GM11168 (cell line): ENCODE measurements around the gene TALDO1.

Experiments used
- in situ Hi-C: fragments of 300-500 bp; cut with MboI; formaldehyde crosslinking; loops from one replicate; pipeline ENCODE4 v1.12.0; 2022; ENCODE audit warnings: low sequenced_read_pairs; ENCODE audit not compliant: unreplicated experiment

TALDO1 gene

DNA sequence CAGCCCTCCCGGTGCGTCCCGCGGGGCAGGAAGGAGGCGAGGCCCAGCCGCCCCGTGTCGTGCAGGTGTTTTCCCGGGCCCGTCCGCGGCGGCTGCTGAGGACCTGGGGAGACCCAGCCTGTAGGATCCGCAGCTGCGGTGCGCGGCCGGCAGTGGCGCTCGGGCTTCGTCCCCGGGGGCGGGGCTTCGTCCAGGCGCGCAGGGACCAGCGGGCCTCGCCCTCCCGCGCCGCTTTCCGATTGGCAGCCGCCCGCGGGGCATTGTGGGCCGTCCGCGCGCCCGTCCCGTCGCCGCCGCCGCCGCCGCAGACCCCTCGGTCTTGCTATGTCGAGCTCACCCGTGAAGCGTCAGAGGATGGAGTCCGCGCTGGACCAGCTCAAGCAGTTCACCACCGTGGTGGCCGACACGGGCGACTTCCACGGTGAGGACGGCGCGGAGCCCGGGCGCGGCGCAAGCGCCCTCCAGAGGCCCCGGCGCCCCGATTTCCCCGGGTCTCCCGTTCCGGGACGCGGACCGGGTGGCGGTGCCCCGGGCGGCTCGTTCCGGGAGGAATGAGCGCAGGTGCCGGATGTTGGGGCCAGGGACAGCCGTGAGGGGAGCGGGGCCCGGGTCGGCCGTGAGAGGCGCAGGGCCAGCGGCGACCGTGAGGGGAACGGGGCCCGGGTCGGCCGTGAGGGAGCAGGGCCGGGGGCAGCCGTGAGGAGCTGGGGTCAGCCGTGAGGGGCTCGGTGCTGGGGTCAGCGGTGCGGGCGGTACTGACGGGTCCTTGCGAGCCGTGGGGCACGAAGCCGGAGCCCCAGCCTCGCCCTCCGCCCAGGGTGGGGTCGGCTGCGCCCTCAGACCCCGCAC is at the start of gene TALDO1:
TSS of gene TALDO1 (plus strand) at position 307 of the 849 bp plus-strand sequence. CDS start at position 325, 18 bp downstream.
- in situ Hi-C loops = no loop called here

DNA sequence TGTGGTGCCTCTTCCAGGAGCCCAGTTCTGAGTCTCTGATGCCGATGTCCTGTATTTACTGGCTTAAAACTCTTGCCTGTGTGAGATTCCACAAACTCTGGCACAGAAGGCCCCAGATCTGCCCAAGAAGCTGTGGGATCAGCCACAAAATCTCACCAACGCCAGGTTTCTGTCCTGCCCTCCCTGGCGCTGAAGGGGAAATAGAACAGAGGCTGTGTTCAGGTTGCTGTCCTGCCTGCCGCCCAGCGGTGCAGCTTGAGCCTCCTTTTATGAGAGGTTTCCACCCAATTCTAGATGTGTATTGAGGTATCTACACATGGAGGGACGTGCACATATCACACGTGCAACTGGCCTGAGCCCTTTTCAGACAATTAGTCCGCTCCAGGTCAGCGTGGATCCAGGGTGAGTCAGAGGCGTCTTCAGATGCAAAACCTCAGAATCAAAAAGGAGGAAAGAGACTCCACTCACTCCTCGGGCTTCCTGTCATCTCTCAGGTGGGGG is 49.4 kb upstream of the TALDO1 start:
- in situ Hi-C loops = no loop called here

DNA sequence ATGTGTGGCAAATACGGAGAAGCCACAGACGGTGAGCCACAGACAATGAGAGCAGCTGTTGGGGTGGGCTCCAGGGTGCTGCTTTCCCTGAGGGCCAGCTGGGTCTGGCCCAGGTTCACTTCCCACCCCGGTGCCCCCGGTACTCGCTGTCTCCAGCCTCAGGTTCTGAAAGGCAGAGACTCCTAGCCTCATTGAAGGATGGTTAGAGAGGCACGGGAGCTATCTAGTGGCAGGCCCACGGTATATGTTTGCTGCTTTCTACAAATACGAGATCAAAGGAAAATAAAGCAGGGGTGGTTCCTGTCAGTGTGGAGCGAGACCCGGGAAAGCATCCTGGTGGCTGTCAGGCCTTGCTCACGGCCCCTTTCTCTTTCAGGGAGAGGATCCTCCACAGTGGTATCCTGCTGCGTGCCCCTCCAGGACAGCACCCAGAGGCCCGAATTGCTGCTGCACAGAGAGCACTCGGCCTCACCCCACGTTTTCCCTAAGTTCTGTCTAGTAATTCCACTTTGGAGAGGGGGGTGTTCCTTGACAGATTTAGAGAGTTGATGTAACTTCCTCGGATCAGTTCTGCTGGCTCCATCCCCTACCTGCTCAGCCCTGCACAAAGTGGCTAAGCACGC is 48.7 kb upstream of the TALDO1 start:
- in situ Hi-C loops = no loop called here

DNA sequence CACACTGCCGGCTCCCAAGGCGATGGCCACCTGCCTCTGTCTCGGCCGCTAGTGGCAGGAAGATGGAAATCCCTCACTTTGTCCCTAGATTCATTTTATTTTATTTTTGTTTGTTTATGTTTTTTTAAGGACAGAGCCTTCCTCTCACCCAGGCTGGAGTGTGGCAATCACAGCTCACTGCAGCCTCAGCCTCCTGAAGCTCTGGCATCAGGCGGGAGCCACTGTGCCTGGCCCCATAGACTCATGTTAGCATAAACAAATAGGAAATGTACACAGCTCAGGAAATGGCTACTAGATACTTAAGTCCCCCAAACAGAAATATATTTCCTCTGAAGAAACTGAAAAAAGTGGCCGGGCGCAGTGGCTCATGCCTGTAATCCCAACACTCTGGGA is 48.2 kb upstream of the TALDO1 start:
- in situ Hi-C loops = no loop called here

DNA sequence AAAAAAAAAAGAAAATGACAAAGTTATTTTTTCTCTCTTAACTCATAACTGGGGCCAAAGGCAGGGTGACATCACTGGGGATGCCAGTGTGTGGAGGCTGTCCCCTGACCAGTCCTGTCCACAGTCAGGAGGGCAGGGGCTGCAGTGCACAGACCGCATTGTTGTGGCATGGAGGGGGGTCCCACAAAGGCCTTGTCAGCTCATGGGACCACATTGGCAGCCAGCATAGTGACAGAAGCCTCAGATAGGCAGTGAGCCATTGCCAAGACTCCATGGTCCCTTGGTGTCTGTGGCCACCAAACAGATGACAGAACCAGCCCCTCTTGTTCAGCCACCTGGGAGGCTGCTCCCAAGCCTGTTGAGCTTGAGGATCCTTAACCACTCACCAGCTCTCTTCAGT is 47.5 kb upstream of the TALDO1 start:
- in situ Hi-C loops = no loop called here

DNA sequence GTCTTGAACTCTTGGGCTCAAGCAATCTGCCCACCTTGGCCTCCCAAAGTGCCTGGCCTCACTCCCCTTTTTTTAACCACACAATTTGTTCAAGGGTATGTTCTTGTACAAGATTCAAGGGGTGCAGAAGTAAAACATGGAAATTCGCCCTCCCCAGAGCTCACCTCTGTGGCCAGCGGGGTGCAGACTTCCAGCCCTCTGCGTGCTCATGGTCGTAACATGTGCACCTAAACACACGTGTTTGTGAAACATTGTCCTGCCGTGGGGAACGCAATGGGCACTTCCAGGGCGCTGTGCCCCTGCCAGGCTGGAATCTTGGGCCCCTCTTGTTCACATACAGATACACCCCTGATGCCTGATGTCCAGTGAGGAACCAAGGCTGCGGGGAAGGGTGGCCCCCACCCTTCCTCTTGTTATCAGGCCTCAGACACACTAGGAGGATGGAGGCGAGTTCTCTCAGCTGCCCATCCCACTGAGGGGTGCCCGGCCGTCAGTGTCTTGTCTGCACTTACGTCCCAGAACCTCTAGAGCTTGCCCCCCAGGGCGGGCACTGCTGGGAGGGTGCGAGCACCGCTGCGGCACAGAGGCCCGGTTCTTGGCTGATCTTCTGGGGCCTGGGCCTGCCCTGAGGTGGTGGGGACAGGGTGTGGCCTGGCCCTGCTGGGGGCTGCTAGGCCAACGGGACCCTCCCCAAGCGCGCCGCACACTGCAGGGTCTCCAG is 45.4 kb upstream of the TALDO1 start:
- in situ Hi-C loops = no loop called here

DNA sequence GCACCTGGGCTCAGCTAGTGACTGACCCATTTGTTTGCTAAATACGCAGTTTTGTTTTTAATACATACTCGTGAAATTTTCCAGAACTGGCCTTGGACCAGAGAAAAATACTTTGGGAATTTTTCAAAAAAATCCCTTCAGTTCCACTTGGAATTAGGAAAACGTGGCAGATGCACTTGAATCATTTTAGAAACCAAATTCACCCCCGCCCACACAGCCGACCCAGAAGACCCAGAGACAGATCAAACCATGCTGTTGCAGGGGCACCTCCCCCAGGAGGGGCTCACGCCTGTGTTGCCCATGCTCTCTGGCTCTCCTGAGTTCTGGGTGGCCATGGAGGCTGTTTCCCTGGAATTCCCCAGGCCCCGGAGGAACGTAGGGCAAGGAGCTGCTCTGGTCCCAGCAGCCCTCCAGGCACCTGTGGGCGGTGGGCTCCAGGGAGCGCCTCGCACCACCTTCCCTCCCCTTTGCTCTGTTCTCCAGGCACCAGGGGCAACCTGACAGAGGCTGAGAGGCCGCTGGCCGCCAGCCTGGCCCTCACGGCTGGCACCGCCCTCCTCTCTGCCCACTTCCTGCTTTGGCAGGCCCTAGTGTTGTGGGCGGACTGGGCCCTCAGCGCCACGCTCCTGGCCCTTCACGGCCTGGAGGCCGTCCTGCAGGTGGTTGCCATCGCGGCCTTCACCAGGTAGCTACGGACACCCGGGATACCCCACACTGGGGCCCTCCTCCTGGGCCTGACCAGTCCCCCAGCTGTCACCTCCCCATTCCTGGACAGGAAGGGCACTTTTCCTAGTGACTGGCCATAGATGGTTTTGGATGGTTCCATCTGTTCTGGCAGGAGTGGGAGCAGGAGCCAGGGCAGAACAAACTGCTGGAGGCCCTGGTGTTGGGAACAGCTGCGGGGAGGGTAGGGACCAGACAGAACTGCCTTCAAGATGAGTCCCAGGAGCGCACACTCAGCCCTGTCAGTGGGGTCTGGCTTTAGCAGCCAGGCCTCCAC is 44.5 kb upstream of the TALDO1 start:
- in situ Hi-C loops = no loop called here

DNA sequence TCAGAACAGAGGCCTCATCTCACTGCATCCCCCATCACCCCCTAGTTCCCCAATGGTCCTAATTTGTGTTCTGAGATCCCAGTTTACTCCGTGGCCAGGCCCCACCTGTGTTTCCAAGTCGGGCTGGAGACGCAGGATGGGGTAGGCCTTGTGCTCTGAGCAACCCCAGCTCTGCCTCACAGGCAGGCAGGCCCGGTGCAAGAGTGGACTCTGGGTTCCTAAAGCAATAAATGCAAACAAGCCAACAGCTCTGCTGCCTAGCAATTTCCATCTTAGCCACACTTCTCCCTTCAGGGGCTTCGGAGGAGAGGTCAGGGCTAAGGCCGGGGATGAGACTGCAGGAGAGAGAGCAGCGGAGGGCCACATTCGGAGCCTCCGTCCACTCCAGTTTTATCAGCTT is 43.8 kb upstream of the TALDO1 start:
- in situ Hi-C loops = no loop called here

DNA sequence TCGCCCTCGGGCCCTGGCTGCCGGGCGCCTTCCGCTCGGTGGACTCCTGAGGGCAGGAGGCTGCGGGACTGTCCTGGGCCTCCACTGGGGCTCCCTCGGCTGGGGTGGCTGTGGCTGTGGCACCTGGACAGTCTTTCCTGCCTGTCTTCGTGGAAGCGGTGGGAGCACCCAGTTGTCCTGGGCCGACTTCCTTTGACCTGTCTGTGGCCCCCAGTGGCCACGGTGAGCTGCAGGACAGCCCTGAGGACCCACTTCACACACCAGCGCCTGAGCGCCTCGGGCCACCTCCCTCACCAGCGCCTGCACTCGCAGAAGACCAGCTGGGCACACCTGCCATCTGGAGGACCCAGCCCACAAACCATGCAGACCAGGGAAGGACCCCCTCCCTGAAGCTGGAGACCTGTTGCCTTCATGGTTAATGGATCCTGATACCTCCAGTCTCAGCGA is 43.0 kb upstream of the TALDO1 start:
- in situ Hi-C loops = no loop called here

DNA sequence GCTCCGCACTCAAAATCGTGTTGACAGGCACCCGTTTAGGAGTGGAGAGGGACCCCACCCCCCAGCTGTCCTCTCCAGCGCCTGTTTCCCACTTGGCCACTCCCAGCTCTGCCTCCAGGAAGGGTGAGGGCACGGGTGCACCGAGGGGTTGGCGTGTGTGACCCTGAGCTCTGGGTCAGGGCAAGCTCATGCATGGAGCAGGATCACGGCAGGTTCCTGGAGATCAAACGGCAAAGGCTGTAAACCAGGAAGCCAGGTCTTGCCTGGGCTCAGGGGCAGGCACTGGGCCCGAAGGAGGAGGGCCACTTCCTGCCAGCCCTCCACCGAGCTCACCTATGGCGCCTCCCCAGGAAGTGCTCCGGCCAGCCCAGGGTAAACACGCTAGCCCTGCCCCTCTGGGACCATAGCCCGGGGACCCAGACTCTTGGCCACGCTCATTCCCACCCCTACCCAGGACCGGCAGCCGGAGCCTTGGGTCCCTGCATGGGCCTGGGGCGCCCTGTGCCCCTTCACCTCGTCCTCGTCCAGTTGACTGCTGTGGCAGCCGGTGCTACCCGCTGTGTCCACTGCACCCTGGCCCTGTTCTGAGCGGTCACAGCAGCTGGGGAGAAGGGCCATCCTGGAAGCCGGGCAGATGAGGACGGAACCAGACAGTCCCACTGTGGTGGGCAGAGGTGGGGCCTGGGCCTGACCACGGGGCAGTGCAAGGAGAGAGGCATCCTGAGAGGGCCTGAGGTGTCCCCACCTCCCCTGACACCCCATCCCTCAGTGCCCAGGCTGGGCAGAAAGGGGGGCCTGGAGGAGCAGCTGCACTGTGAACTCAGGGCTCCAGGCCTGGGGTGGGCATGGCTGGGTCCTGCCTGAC is 42.3 kb upstream of the TALDO1 start:
- in situ Hi-C loops = no loop called here

DNA sequence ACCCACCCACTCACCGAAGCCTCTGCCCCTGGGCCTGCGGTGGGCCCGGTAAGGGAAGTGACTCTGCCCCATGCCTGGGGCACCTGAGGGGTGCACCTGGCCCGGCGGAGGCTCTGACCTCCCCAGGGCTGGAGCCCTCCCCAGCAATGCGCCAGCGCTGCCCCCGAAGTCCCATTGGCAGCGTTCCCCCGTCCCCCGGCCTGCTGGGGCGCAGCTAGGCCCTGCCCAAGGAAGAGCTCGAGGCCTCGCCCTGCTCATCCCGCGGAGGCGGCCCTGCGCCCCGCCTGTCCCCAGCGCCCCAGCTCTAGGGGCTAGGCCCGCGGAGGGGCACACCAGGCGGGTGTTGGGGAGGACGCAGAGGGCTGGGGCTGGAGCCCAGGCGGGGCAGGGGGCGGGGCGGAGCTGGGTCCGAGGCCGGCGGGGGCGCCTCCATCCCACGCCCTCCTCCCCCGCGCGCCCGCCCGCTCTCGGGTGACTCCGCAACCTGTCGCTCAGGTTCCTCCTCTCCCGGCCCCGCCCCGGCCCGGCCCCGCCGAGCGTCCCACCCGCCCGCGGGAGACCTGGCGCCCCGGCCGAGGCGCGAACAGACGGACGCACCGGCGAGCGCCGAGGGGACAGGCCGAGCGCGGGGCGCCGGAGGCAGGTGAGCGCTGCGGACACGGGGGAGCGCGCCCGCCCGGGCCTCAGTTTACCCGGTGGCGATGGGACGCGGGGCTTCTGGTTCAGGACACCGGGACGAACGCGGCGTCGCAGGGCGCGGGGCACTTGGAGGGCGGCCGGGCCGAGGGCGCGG is 41.4 kb upstream of the TALDO1 start, which contains the start of gene EPS8L2:
TSS of gene EPS8L2 (plus strand) at position 586 of the 793 bp plus-strand sequence. CDS start 3,177 bp downstream, outside the sequence.
- in situ Hi-C loops = no loop called here

DNA sequence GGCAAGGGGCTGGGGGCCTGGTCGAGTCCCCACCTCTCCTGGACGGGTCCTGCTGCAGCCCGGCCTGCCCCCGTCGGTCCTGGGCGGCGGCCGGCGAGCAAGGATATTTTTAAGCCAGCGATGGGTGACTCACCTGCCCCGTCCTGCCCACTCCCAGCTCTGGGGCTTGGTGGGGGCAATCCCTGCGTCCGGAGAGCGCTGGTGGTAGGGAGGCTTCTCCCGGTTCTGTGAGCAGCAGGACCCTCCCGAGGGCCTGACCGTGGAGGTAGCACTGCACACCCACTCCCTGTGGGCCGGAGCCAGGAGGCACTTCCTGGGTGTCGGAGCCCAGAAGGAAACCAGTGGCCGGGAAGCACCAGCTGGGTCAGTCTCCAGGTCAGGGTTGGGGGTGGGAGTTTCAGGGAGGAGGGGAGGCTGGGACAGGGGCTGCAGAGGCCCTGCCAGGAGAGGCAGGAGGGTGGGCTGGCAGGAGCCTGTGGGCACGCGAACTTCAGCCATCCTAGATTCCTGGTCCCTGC is 40.8 kb upstream of the TALDO1 start:
- in situ Hi-C loops = no loop called here

DNA sequence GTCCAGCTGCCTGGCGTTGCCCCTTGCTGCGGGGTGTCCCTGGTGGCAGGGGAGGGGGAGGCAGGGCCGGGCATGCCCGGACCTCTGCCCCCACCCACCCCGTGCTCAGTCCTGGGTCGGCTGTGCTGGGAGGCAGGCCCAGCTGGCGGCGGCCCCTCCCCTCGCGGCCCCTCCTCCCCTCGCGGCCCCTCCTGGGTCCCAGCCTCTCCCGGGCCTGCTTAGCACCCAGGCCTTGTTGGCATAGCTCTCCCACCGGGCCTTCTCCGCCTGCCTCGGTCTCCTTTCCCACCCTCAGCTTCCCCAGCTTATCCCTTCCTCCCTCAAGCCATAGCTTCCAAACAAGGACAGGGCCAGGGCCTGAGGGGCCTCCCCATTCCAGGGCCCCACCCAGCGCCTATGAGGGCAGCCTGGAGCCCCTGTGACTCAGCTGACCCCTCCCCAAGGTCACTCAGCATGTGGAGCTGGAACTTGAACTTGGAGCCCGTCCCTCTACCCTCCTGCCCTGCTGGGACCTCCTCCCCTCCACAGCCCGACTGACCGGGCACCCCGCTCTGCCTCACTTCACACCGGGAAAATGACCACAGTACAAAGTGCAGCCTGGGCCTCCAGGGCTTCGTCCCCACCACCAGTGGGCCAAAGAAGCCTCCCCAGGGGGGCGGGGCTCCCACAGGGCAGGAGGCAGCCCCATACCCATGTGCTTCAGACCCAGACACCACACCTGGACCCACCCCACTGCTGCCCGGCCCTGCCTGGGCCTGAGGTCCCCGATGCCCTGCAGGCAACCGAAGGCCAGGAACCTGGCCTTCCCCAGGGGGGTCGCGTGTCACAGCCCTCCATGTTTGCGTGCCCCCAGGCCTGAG is 40.1 kb upstream of the TALDO1 start:
- in situ Hi-C loops = no loop called here

DNA sequence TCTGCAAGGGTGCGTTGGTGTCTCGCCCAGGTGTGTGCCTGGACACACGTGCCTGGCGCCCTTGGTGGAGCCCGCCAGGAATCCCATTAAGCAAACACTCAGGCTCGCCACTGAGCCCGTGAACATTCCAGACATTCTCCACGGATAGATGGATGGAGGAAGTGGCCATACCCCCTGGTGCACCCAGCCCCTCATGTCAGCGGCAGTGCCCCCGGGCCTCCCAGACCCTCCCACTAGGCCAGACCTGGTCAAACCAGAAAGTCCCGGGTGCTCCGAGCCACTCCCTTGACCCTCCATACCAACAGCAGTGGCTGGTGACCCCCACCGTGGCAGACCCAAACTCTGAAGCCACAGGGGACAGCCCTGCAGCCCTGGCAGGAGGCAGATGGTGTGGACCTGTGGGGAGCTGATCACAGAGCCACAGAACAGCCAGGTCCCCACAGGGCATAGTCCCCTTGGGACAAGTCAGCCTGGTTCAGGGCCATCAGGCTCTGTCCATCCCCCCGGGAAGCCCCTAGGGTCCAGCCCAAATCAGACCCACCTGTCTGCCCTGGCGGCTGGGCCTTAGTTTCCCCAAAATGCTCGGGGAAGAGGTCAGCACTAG is 39.3 kb upstream of the TALDO1 start:
- in situ Hi-C loops = no loop called here

DNA sequence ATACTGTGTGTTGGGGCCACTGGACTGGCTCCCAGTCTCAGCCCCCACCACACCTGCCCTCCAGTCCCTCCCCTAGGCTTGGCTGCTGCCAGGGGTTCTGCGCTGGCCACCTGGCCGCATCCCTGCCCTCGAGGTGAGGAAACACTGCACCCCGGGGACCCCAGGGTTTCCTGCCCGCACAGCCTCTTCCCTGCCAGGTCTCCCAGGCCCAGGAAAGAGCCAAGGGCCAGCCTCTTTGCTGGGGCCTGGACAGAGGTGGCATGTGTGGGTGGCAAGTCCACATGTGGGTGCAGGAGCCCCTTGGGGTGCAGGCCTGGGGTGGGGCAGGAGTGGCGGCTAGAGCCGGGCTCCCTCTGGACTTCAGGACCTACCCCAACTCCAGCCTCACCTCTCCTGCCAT is 38.8 kb upstream of the TALDO1 start:
- in situ Hi-C loops = no loop called here
